GM19467 (cell line): ENCODE measurements around the gene BTRC.
"Not testable (repeated sequence)": the region's sequence is repeated elsewhere in the genome, so short reads cannot be mapped to it uniquely, and the experiment has no call there.

Experiments used
- ATAC-seq: cut with Tn5 transposase; IDR thresholded peaks from one replicate; pipeline ENCODE4 v1.9.1; 2021; ENCODE audit warnings: mild to moderate bottlenecking, moderate library complexity; ENCODE audit not compliant: unreplicated experiment

The BTRC gene

GRCh38 chr10:101385866-101386658, 32.1 kb downstream of the BTRC start:
- ATAC-seq = no peak

DNA sequence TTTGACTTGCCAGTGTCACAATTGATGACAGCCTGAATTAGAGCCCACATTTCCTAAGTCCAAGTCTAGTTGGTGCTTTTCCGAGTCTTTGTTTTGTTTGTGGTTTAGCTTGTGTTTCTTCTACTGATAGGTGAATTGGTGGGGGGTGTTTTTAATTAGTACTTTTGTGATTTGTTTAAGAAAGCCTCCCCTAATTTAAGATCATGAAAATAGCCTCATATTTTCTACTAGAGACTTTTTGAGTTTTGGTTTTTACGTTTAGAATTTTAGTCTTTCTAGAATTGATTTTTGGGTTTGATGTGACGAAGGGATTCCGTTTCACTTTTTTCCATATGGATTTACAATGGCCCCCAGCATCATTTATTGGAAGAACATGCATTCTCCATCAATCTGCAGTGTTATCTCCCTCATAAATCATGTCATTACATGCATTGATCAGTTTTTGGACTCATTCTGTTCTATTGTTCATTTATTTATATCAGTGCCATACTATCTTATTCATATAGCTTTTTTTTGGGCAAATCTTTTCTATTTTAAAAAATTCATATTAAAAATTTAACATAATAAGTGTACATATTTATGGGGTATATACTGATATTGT, 32.8 kb downstream of the BTRC start:
- ATAC-seq = no peak

- ATAC-seq = no peak
Measured at GRCh38 chr10:101388676-101389276, 34.8 kb downstream of the BTRC start.

DNA sequence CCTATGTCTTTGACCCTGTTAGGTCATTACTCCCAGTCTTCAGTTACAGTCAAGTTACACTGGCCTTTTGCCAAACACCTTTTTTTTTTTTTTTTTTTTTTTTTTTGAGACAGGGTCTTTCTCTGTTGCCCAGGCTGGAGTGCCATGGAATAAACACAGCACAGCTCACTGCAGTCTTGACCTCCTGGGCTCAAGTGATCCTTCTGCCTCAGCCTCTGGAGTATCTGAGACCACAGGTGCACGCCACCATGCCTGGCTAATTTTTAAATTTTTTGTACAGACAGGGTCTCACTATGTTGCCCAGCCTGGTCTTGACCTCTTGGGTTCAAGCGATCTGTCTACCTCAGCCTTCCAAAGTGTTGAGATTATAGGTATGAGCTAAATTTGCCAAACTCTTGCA, 35.6 kb downstream of the BTRC start:
- ATAC-seq = not testable (repeated sequence)

DNA sequence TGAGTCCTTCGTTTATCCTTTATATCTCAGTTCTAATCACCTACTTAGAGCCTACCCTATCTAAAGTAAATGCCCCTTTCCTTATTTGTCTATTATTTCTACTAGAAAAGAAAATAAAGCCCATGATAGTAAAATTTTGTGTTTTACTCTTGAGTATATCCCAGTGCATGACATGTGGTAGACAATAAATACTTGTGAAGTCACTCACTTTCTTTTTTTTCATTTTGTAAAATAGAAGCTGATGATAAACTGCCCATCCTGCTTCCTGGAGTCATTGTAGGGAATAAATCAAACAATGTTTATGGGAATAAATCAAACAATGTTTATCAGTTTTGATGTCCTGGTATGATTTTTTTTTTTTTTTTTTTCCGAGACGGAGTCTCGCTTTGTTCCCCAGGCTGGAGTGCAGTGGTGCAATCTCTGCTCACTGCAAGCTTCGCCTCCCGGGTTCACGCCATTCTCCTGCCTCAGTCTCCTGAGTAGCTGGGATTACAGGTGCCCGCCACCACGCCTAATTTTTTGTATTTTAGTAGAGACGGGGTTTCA, 36.1 kb downstream of the BTRC start:
- no peak for ATAC-seq

DNA sequence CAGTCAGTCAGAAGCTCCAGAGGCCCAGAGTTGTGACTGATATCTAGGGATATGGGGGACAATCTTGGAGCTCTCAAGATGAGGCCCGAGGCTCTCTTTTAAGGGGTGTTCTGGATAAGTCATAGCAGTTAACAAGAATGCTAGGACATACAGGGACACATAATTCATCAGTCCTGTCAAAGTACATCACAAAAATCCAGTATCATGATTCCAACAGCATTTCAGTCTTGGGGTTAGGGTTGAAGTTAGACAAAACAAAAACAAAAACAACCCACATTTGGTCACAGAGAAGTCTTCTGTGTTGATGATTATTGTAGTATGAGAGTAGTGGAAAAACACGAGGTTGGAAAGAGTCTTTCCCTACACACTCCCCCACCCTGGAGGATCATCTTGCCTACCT, 39.4 kb downstream of the BTRC start:
- no peak for ATAC-seq

- no peak for ATAC-seq
Measured at GRCh38 chr10:101394524-101395133, 40.7 kb downstream of the BTRC start.

DNA sequence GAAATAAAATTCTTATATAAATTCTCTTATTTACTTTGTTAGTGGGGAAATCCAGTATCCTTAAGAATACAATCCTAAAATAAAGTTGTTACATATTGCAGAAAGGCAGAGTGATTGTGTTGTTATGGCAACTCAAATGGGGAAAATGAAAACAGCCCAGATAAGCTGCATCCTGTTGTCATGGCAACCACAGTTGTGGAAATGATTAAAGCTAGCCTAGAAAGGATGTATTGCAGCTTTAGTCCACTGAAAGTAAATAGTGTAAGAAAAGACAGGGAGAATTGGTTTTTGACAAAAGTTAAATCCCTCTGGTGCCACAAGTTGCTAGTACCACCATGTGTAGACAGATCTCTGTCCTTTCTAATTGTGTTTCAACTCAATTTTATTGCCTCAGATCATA, 43.2 kb downstream of the BTRC start:
- no peak for ATAC-seq

DNA sequence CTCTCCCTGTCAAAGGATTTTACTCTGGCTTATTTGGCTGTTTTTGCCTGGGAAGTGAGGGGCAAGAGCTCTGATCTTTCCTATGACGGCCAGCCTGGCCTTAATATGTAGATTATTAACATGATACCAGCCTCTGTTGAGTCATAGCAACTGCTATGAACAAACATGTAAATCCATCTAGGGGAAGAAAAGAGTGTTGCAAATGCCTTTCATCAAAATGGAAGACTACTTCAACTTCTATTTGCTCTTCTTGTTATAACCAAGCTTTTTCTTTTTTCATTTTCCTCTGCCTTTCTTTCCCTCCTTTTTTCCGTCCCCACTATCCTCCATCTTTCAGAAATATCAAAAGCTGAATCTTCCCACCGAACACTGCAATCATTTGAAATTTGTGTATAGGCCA, 46.6 kb downstream of the BTRC start:
- ATAC-seq = no peak

DNA sequence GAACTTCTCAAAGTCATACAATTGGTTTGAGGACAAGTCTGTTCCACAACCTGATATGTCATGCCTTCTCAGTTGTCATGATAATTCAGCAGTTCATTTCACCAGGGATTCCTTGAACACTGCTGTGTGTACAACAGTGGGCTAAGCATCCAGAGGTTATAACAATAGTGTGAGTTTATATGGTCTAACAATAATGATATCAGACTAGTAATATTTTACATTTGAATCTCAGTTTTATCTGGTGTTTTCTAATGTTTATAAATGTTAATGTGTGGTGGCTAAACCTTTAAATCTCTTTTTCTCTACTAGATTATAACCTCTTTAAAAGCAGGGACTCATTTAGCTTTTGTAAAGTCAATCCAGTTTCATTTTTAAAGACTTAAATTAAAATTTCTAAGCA, 48.7 kb downstream of the BTRC start:
- ATAC-seq = no peak

DNA sequence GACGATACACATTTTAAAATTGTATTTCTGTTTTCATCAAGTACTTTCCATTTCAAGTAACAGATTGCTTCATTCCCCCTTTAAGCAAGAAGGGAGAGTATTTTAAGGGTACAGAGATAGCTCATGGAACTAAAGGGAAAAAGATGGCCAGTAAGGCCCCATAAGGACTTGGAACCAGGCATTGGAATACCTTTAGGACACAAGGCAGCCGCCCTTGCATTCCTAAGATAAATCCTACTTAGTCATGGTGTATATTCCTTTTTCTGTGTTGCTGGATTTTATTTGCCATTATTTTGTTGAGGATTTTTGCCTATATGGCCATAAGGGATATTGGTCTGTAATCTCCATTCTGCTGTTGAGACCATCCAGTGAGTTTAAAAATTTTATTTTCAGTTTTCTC, 49.2 kb downstream of the BTRC start:
- no peak for ATAC-seq

GRCh38 chr10:101405001-101405400, 51.0 kb downstream of the BTRC start:
- no peak for ATAC-seq

DNA sequence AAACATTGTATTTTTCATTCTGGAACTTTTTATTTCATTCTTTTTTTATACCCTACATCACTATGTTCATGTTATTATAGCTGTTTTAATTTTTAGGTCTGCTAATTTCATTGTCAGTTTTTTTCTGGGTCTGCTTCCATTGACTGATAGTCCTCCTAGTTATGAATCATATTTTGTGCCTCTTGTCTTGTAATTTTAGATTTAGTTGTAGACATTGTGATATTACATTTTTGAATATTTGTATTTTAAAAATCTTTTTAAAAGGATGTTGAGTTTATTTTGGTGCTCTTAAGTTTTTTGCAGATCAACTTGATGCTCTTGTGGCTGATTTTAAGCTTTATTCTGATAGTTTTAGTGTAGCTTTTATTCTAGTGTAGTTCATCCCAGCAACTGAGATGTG, 57.6 kb downstream of the BTRC start:
- no peak for ATAC-seq

GRCh38 chr10:101414034-101414433, 60.1 kb downstream of the BTRC start:
- no peak for ATAC-seq

GRCh38 chr10:101415884-101416283, 61.9 kb downstream of the BTRC start:
- ATAC-seq = no peak

DNA sequence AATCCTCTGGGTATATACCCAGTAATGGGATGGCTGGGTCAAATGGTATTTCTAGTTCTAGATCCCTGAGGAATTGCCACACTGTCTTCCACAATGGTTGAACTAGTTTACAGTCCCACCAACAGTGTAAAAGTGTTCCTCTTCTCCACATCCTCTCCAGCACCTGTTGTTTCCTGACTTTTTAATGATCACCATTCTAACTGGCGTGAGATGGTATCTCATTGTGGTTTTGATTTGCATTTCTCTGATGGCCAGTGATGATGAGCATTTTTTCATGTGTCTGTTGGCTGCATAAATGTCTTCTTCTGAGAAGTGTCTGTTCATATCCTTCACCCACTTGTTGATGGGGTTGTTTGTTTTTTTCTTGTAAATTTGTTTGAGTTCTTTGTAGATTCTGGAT, 68.0 kb downstream of the BTRC start:
- not testable (repeated sequence) for ATAC-seq

DNA sequence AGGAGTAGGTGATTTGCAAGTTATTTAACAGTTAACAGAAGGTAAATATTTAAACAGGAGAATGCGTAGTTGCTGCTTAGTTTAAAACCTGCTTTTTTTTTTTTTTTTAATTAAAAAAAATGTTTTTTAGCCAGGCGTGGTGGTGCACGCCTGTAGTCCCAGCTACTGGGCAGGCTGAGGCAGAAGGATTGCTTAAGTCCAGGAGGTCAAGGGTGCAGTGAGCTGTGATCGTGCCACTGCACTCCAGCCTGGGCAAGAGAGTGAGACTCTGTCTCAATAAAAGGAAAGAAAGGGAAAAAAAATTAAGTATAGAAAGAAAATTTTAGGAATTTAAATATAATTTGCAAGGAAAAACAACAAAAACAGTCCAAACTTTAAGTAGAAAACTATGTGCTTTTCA, 71.6 kb downstream of the BTRC start:
- ATAC-seq = no peak

GRCh38 chr10:101428036-101428435, 74.1 kb downstream of the BTRC start:
- no peak for ATAC-seq

- ATAC-seq = no peak
Measured at GRCh38 chr10:101429423-101429822, 75.5 kb downstream of the BTRC start.

- no peak for ATAC-seq
Measured at GRCh38 chr10:101436302-101436701, 82.3 kb downstream of the BTRC start.

- no peak for ATAC-seq
Measured at GRCh38 chr10:101438881-101439391, 85.0 kb downstream of the BTRC start.
